GM21825 (cell line): ENCODE data around the gene ALG2.
"Not testable (repeated sequence)": the region's sequence is repeated elsewhere in the genome, so short reads cannot be mapped to it uniquely, and the experiment has no call there.

Source experiments
- ATAC-seq: cut with Tn5 transposase; IDR thresholded peaks from one replicate; pipeline ENCODE4 v1.9.1; 2021; ENCODE audit warnings: mild to moderate bottlenecking, moderate library complexity; ENCODE audit not compliant: unreplicated experiment

The ALG2 gene

DNA sequence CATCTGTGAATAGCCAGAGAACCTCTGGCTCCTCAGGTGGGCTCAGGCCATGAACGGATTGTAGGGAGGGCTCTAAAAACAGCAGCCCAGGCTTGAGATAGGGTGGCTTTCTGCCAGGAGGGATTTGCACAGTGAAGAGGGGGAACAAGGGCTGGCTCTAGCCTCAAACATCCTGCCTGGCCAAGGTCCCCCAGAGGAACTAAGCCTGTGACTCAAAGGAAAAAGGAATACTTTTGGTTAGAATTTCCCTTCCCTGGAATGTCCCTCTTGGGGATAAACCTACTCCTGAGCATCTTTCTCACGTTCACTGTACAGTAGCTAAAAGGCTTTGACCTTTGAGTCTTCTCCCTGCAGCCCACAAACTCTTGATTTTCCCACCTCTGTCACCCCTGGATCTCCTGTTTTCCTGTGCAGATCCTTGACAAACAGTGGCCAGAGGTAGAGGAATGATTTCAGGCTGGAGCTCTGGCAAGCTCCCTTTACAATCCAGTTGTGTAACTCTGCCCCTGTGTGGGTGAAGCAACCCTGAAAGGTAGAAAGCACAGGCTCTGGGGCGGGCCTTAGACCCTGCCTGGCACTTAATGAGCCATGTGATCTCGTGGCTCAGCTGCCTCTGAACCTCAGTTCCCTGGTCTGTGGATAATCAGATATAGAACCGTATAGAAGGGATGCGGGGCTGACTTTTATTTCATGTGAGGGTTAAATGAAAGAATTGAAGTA is 17.8 kb upstream of the ALG2 start:
- ATAC-seq = no peak

- no peak for ATAC-seq
Measured at GRCh38 chr9:99238331-99238730, 16.6 kb upstream of the ALG2 start.

DNA sequence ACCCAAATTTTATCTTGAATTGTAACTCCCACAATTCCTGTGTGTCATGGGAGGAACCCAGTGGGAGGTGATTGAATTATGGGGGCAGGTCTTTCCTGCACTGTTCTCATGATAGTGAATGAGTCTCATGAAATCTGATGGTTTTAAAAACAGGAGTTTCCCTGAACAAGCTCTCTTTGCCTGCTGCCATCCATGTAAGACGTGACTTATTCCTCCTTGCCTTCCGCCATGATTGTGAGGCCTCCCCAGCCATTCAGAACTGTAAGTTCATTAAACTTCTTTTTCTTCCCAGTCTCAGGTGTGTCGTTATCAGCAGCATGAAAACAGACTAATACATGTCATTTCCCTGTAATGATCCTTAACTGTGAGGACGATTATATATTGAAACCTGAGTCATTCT is 16.1 kb upstream of the ALG2 start:
- ATAC-seq = not testable (repeated sequence)

DNA sequence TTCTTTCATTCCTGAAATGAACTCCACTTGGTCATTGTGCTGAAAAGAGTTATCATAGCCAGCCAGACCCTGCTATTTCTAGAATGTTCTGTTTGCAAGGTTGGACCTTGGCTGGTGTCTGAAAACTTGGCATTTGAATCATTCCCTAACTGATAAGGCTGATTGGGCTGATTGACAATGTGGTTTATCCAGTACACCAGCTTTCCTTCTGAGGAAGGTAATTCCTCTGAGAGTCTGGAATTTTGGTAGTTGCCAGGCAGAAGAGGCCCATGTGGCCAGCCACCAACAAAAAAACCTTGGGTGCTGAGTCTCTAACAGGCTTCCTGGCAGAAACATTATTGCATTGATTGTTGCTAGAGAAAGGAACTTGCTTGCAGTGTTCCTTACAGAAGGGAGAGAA is 15.6 kb upstream of the ALG2 start:
- ATAC-seq = no peak

GRCh38 chr9:99235926-99236634 is 14.3 kb upstream of the ALG2 start:
- peak; percentile 90 for ATAC-seq

DNA sequence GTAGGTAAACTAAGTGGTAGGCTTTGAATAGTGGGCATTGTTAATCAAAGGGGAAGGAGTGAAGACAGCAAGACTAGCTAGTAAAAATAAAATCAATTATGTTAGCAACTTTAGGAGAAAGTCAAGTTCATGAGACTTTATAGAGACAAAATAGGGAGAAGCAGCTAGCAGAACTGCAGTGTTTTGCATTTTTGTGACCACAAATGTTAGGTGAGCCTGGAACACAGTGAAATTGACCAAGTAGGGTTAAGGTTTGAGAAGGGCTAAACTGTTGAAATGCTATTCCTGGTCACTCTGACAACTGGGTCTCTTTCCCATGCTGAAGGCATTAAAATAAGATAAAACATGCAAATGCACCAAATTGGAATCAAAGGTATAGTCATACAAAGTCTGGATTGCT is 13.3 kb upstream of the ALG2 start:
- no peak for ATAC-seq

DNA sequence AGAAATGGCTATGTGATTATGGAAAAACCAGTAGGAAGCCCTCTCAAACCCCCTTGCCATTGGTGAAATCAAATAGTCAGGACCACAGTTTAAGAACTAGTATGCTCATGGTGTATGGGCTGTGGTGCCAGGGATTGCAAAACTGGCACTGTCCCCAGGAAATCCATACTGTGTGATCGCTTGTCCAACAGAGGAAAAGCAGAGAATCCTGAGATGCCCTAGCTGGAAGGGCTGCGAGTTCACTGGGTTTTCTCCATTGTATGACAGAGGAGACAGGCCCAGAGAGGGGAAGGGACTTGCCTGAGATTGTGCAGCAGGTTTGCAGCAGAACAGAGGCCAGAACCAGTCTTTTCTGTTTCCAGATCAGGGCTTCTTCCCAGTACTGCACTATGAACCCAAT is 12.9 kb upstream of the ALG2 start:
- no peak for ATAC-seq

DNA sequence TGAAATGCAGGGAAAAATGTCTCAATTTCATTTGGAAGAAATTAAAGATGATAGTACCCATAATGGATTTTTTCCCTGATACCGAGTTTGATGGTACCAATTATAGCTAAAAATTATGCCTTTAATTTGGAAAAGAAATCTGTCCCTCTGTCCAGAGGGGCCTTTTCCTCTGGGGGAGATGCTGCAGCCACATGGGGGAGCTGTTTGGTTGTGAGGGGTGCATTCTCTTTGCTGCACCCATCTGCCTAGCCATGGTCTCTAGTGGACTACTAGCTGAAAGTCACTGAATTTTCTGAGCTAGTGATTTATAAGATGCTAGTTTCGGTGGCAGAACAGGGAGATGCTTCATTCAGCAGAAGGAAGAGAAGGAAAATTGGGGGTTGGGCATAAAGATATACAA is 10.0 kb upstream of the ALG2 start:
- ATAC-seq = no peak

- no peak for ATAC-seq
Measured at GRCh38 chr9:99230206-99230605, 8.5 kb upstream of the ALG2 start.

DNA sequence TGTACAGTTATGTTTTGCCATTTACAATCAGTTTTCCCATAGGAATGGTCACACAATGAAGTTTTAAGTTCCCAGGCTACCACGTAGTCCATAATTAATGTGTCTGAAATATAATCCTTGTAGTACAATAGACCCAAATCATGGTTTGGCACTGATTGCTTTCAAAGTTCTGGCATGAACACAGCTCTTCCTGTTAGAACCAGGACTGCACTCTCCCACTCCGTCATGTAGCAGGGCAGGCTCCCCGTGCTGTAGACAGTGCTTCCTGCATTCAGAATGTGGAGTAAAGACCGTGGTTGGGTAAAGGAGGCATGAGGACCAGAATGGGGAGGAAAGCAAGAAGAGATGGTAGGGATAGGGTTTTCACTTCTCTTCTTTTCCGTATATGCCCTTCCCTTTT is 4.3 kb upstream of the ALG2 start:
- no peak for ATAC-seq

- ATAC-seq = no peak
Measured at GRCh38 chr9:99224445-99224844, 2.7 kb upstream of the ALG2 start.

DNA sequence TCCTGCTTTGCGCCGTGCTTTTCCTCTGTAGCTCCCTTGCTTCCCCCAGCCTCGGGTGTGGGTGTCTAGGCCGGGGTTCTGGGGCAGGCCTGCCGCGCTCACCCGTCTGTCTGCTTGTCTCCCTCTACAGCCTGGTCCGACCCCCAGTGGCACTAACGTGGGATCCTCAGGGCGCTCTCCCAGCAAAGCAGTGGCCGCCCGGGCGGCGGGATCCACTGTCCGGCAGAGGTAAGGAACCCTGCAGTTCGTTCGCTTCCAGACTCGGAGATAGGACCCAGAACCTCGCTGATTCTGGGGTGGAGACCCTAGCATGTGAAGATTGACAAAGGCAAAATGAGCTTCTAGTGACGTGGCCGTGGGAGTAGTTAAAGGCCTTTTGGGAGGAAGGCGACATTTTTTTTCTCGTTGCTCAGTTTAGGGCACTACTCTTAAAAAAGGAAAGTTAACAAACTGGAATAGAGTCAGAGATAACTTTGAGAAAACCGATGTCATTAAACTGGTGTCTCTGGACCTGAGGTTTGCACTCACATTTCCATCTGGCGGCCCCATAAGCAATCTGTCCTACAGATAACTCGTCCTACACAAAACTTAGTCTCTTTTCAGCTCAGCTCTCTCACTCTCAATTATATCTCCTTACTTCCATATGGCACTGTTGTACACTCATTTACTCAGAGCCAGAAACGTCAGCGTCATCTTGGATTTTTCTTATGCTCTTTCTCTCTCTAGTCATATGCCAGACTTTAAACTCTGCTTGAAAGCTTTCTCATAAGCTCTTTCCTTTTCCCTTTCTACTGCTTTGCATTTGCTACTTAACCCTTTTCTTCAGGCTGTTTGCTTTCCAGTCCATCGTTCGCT is 901 bp upstream of the ALG2 start:
- peak; percentile 13 for ATAC-seq

DNA sequence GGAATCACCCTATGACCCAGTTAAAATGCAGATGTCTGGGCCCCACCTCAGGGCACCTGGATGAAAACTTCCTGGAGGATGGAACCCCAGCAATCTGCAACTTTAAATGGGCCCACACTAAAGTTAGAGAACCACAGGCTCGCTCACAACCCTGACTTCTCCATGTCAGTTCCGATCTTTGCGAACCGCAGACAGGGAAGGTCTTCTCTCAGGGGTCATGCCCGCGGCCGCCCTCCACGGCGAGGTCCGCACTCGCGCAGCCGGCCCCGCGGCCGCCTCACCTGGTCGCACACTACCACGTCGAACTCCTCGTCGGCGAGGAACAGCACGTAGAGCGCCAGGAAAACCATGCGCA is 499 bp downstream of the ALG2 start:
- ATAC-seq = no peak

GRCh38 chr9:99220011-99220410 is 1.7 kb downstream of the ALG2 start:
- no peak for ATAC-seq

GRCh38 chr9:99216073-99216472 is 5.7 kb downstream of the ALG2 start:
- no peak for ATAC-seq

- no peak for ATAC-seq
Measured at GRCh38 chr9:99213197-99213596, 8.5 kb downstream of the ALG2 start.

- ATAC-seq = no peak
Measured at GRCh38 chr9:99211746-99212145, 10.0 kb downstream of the ALG2 start.

- no peak for ATAC-seq
Measured at GRCh38 chr9:99210572-99210971, 11.2 kb downstream of the ALG2 start.

DNA sequence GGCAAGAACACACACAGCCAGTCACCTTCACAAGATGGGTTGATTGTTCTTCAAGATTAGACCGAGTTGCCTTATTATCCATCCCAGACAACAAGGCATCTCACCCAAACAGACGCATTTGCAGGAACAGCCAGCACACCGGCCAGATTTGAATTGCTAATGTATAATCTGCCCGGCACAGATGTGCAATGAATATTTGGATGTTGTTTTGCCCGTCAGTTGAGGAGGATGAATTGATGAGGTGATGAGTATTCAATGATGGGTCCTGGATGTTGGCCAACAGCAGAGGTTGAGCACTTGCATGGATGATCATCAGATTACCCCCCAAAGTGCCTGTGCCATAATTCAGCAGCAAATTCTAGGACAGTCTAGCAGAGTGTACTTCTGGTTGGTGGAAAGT is 20.1 kb downstream of the ALG2 start:
- no peak for ATAC-seq

DNA sequence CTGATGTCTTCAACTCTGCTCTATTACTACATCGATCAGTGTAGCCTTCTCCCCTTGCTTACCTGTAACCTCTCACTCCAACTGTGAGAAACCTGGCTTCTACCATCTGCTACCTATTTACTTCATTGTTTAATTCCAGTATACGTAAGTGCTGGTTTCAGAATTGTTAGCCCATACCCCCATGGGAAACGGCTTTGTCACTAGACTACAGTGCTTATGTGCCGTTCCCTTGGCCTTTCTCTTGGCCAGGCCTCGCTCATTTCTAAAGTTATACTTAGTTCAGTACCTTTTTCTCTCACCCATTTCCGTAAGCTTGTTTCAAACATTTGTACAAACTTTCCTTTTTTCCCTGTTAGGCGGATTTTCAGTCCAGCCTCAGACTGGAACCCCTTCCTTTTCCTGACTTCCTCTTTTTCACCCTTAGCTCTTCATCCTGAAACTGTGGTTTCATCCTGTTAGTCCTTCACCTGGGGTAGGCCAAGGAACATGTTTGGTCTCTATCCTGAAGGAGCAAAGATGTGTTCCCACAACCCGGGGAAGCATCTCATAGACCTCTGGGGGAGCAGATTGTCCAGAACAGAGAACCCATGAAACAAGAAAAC is 21.7 kb downstream of the ALG2 start:
- no peak for ATAC-seq

- no peak for ATAC-seq
Measured at GRCh38 chr9:99197987-99198386, 23.8 kb downstream of the ALG2 start.
